B cell (primary cell): ENCODE results near the gene PFKP. TPM values are rescaled to one million over a fixed set of nuclear protein-coding genes. Genes with fewer than 3 reads are reported as not detected.

ENCODE experiments used
- ATAC-seq: fragments of 200-7000 bp; cut with Tn5 transposase; one replicate; pipeline ENCODE4 v1.10.0; 2021; ENCODE audit warnings: low read depth, mild to moderate bottlenecking, moderate number of reproducible peaks, moderate library complexity
- CTCF ChIA-PET: fragments of 350-600 bp; sonication (Branson Sonifier 250); formaldehyde crosslinking; loops from one replicate; lab custom pipeline; 2021; ENCODE audit warnings: antibody characterized with exemption, inconsistent platforms; lab: Charles Lee
- POLR2A ChIA-PET: fragments of 350-600 bp; sonication (Branson Sonifier 250); formaldehyde crosslinking; loops from one replicate; lab custom pipeline; 2021; ENCODE audit warnings: antibody characterized with exemption; lab: Charles Lee
- DNase-seq: peaks from one replicate; pipeline ENCODE4 v3.0.0; 2013
- H2AFZ ChIP-seq: 2 replicates; pipeline ENCODE4 v1.6.1; 2012; ENCODE audit warnings: mild to moderate bottlenecking, low read depth, low read length; ENCODE audit not compliant: insufficient read depth, poor library complexity, severe bottlenecking
- H3K27ac ChIP-seq, 2 donors: 1 replicate in 1 of 2; 2 replicates in 1 of 2; pipeline ENCODE4 v1.5.1; 2012 to 2013; ENCODE audit warnings: low read length in 2 of 2, mild to moderate bottlenecking in 2 of 2, moderate library complexity in 1 of 2
- H3K27me3 ChIP-seq, 4 experiments: fragments of 200-600 bp in 1 of 4; sonication (generic) in 1 of 4; replicated peaks in 1 of 4; 1 replicate in 2 of 4; 2 replicates in 2 of 4; pipeline versions ENCODE4 v1.6.1 to v1.7.0; 2013 to 2016; ENCODE audit warnings: low read length in 3 of 4, mild to moderate bottlenecking in 2 of 4, mixed read lengths in 1 of 4, moderate library complexity in 1 of 4; ENCODE audit not compliant: insufficient read depth in 4 of 4, control insufficient read depth in 3 of 4; ENCODE audit errors: control extremely low read depth in 1 of 4
- H3K36me3 ChIP-seq, 2 experiments: replicated peaks in 1 of 2; 1 replicate in 1 of 2; 2 replicates in 1 of 2; pipeline versions ENCODE4 v1.6.1 to v1.7.1; 2013; ENCODE audit warnings: low read length in 1 of 2; ENCODE audit not compliant: insufficient read depth in 2 of 2, control insufficient read depth in 1 of 2; ENCODE audit errors: control extremely low read depth in 1 of 2, extremely low read depth in 1 of 2
- H3K4me1 ChIP-seq, 2 donors: fragments of 200-600 bp in 1 of 2; sonication (generic) in 1 of 2; 1 replicate in 1 of 2; 2 replicates in 1 of 2; pipeline versions ENCODE4 v1.5.1 to v1.6.1; 2013 to 2017; ENCODE audit warnings: low read length in 2 of 2; ENCODE audit not compliant: control insufficient read depth in 2 of 2, insufficient read depth in 2 of 2
- H3K4me2 ChIP-seq: replicated peaks from 2 replicates; pipeline ENCODE3; 2012; ENCODE audit warnings: mild to moderate bottlenecking, low read depth, low read length; ENCODE audit not compliant: poor library complexity, severe bottlenecking
- H3K4me3 ChIP-seq, 5 experiments: fragments of 200-600 bp in 1 of 5; sonication (generic) in 1 of 5; 1 replicate in 3 of 5; 2 replicates in 2 of 5; pipeline versions ENCODE4 v1.5.1 to v1.7.0; 2011 to 2016; ENCODE audit warnings: low read length in 4 of 5, mild to moderate bottlenecking in 4 of 5, low read depth in 2 of 5, control low read depth in 1 of 5, moderate library complexity in 1 of 5; ENCODE audit not compliant: insufficient read depth in 1 of 5; ENCODE audit errors: control extremely low read depth in 1 of 5, extremely low read depth in 1 of 5
- H3K79me2 ChIP-seq: fragments of 200-600 bp; sonication (generic); one replicate; pipeline ENCODE4 v1.6.0; 2016; ENCODE audit warnings: low read length; ENCODE audit not compliant: control insufficient read depth, insufficient read depth
- H3K9ac ChIP-seq: fragments of 200-600 bp; sonication (generic); 2 replicates; pipeline ENCODE4 v1.6.1; 2017; ENCODE audit warnings: mild to moderate bottlenecking, low read length, moderate library complexity
- H3K9me3 ChIP-seq, 3 donors: one replicate each; pipeline versions ENCODE4 v1.6.1 to v1.7.1; 2013; ENCODE audit warnings: low read length in 2 of 3; ENCODE audit not compliant: control insufficient read depth in 2 of 3, insufficient read depth in 1 of 3; ENCODE audit errors: control extremely low read depth in 1 of 3
- H4K20me1 ChIP-seq: 2 replicates; pipeline ENCODE4 v1.6.0; 2012; ENCODE audit warnings: mild to moderate bottlenecking, low read length; ENCODE audit not compliant: insufficient read depth, control insufficient read depth, poor library complexity, severe bottlenecking
- H3K27ac Mint-ChIP-seq: one replicate; pipeline ENCODE4 v1.8.0; 2021; ENCODE audit warnings: mixed read lengths
- H3K27me3 Mint-ChIP-seq: one replicate; pipeline ENCODE4 v1.8.0; 2021; ENCODE audit warnings: mixed read lengths
- H3K4me1 Mint-ChIP-seq: one replicate; pipeline ENCODE4 v1.8.0; 2021; ENCODE audit warnings: mixed read lengths
- H3K4me3 Mint-ChIP-seq: one replicate; pipeline ENCODE4 v1.8.0; 2021; ENCODE audit warnings: mixed read lengths
- H3K9me3 Mint-ChIP-seq: one replicate; pipeline ENCODE4 v1.8.0; 2022; ENCODE audit warnings: mixed read lengths; ENCODE audit not compliant: insufficient read depth
- CTCF ChIP-seq: fragments of 200-600 bp; IDR thresholded peaks from one replicate; pipeline ENCODE4 v1.8.0; 2022; ENCODE audit warnings: antibody characterized with exemption, mild to moderate bottlenecking
- EZH2 ChIP-seq: IDR thresholded peaks from 2 replicates; pipeline ENCODE4 v1.6.1; 2012; ENCODE audit warnings: borderline replicate concordance, low read depth, mild to moderate bottlenecking, moderate library complexity, low read length; ENCODE audit not compliant: insufficient read depth, poor library complexity, severe bottlenecking
- WGBS: methylation state at CpG from one replicate; pipeline ENCODE4 v1.1.5; 2013; ENCODE audit warnings: missing lambda C conversion rate; ENCODE audit not compliant: insufficient coverage; 5-methylcytosine and 5-hydroxymethylcytosine counted together
- intact Hi-C: fragments of 100-400 bp; cut with micrococcal nuclease; formaldehyde crosslinking; loops from one replicate; pipeline ENCODE4 v1.10.0; 2022
- polyA plus RNA-seq: library from polyadenylated mRNA; depleted of rRNA; stranded (reverse); fragments of >200 nt; gene quantifications from 2 replicates; pipeline ENCODE4 v1.2.3, GENCODE V29; 2012
- total RNA-seq, 2 donors: library from RNA; stranded (reverse); fragments of 120-200 nt in 1 of 2; gene quantifications; 1 replicate in 1 of 2; 2 replicates in 1 of 2; pipeline versions ENCODE4 v1.2.3 to v1.2.4, GENCODE V29; 2013 to 2022

Gene PFKP
- total and polyA plus RNA-seq, 2 donors (not counting 1 experiment from before 2014, with no cell fraction given), result 41.4 to 54.3 TPM

- Mint-ChIP-seq H3K4me1 (no peaks in the 10 kb centered on the region), H3K27me3 (peaks cover 26% of the 10 kb centered on the region), H3K27ac (no peak overlapping the region), H3K9me3 (no peaks in the 10 kb centered on the region), H3K4me3 (no peak overlapping the region)
- ChIA-PET CTCF (no interaction called here), POLR2A (no interaction called here)
- Histone ChIP-seq H3K4me1 (no peaks in the 10 kb centered on the region), H3K9ac (no peak overlapping the region), H3K4me2 (no peak overlapping the region), H3K4me3 (no peak overlapping the region), H2AFZ (no peak overlapping the region), H3K79me2 (no peaks in the 10 kb centered on the region), H3K36me3 (no peaks in the 10 kb centered on the region), H3K27ac (no peak overlapping the region), H3K9me3 (no peaks in the 10 kb centered on the region), H4K20me1 (no peaks in the 10 kb centered on the region), H3K27me3 (peaks cover 0 to 9% (median 7%) of the 10 kb centered on the region in 4 experiments)
- intact Hi-C loops, result no loop called here
- no peak for TF ChIP-seq CTCF
- TF ChIP-seq EZH2, result no peak
- no peak for ATAC-seq
- no peak for DNase-seq
- 89% methylated on average over 5 of the region's 6 CpGs for WGBS
Observed at GRCh38 chr10:3185386-3185785, 118.0 kb downstream of the PFKP start.

- WGBS, result no CpG with 5 or more reads among the region's 6 CpGs
- ChIA-PET CTCF (no interaction called here), POLR2A (no interaction called here)
- peaks cover 0 to 9% (median 7%) of the 10 kb centered on the region in 4 experiments for H3K27me3 ChIP-seq
- H3K4me3 Mint-ChIP-seq, result no peak overlapping the region
- TF ChIP-seq CTCF, result no peak
- TF ChIP-seq EZH2, result no peak
- no peaks in the 10 kb centered on the region for H3K79me2 ChIP-seq
- no peak overlapping the region for H3K4me2 ChIP-seq
- no peak overlapping the region for H3K4me3 ChIP-seq
- H3K27ac Mint-ChIP-seq, result no peak overlapping the region
- no peaks in the 10 kb centered on the region for H3K9me3 ChIP-seq
- ATAC-seq (no peak), DNase-seq (no peak)
- no peaks in the 10 kb centered on the region for H3K4me1 ChIP-seq
- no peak overlapping the region for H3K9ac ChIP-seq
- no peak overlapping the region for H2AFZ ChIP-seq
- H3K27ac ChIP-seq, result no peak overlapping the region
- intact Hi-C loops, result no loop called here
- no peaks in the 10 kb centered on the region for H3K4me1 Mint-ChIP-seq
- no peaks in the 10 kb centered on the region for H4K20me1 ChIP-seq
- H3K27me3 Mint-ChIP-seq, result peaks cover 25% of the 10 kb centered on the region
- no peaks in the 10 kb centered on the region for H3K36me3 ChIP-seq
- no peaks in the 10 kb centered on the region for H3K9me3 Mint-ChIP-seq
Observed at GRCh38 chr10:3186368-3186767, 119.0 kb downstream of the PFKP start.

Other genes starting within 250 kb of the PFKP start
- gene PITRM1, start 105.2 kb downstream of the PFKP start, total RNA-seq, result 65.3 and 71.1 TPM in 2 replicates
- gene PITRM1, start 105.2 kb downstream of the PFKP start, polyA plus RNA-seq, result 50.7 and 79.6 TPM in 2 replicates